ENCODE measurements around the gene GPR3. TPM values are rescaled to one million over a fixed set of nuclear protein-coding genes. Genes with fewer than 3 reads are reported as not detected.

Gene GPR3
- total RNA-seq, 4 donors from 2014 or later, result 0.13 to 4.5 TPM; not detected in 2

DNA sequence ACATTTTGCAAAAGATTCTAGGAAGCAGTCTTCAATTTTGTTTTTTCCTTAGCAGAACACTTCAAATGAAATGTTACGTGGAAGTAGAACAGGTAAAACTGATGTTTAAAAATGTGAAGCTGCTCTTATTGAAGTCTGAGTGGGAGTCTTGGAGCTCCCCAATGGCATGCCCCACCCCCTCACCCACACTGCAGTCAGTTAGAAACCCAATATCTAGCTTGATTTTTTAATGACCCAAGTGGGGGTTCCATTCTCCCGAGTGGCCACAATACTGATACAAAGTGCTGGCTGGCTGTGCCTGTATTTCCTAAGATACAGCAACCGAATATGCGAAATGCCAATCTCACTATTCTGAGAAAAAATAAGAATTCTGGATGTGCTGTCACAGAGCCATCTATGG, 31.3 kb downstream of the GPR3 start:
- DNase-seq (ENCODE audit: extremely low spot score), result no peak
- Histone ChIP-seq H3K4me3 (no peak overlapping the region), H3K27me3 (no peaks in the 10 kb centered on the region), H3K4me1 (peaks cover 64 to 100% (median 95%) of the 10 kb centered on the region in 4 donors), H3K9me3 (no peaks in the 10 kb centered on the region), H3K36me3 (peaks cover 0 to 28% (median 15%) of the 10 kb centered on the region in 4 donors), H3K27ac (replicated peaks in 1 of 4) (peak overlapping the region in 3 of 4 donors; percentile 28 to 84 (median 82))
- 84% methylated on average over 4 of the region's 4 CpGs for WGBS
- intact Hi-C loops (cut with DNase I), result no loop called here
- TF ChIP-seq, protein P1, sequence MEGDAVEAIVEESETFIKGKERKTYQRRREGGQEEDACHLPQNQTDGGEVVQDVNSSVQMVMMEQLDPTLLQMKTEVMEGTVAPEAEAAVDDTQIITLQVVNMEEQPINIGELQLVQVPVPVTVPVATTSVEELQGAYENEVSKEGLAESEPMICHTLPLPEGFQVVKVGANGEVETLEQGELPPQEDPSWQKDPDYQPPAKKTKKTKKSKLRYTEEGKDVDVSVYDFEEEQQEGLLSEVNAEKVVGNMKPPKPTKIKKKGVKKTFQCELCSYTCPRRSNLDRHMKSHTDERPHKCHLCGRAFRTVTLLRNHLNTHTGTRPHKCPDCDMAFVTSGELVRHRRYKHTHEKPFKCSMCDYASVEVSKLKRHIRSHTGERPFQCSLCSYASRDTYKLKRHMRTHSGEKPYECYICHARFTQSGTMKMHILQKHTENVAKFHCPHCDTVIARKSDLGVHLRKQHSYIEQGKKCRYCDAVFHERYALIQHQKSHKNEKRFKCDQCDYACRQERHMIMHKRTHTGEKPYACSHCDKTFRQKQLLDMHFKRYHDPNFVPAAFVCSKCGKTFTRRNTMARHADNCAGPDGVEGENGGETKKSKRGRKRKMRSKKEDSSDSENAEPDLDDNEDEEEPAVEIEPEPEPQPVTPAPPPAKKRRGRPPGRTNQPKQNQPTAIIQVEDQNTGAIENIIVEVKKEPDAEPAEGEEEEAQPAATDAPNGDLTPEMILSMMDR (IDR thresholded peaks at IDR 0.05), result no peak
- TF ChIP-seq POLR2A (IDR thresholded peaks at IDR 0.05; ENCODE audit: low read depth) (no peak), EP300 (IDR thresholded peaks at IDR 0.05) (no peak), POLR2AphosphoS5 (IDR thresholded peaks at IDR 0.05) (no peak)

DNA sequence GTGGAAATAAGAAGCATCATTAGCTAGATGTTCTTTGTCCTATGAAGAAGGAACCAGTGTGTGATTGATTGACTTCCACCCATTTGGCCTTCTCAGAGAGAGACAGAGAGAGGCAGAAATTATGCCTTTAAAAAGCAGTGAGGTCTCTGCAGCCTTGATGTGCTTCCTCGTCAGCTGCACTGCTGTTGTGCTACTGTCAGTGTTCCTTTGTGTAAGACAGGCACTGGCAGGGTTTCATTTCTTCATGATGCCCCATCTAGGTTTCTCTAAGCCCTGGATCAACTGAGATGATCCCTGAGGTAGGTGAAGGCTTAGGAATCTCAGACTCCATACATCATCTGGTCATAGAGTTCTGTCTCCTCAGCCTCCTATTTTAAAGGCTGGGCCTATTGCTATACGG, 34.9 kb downstream of the GPR3 start:
- peaks cover 0 to 25% (median 15%) of the 10 kb centered on the region in 4 donors for H3K36me3 ChIP-seq
- WGBS, result 75% methylated on average over 2 of the region's 2 CpGs
- no peaks in the 10 kb centered on the region for H3K9me3 ChIP-seq
- H3K4me3 ChIP-seq, result peak overlapping the region in 2 of 4 donors; percentile 36 to 50
- H3K4me1 ChIP-seq, result peaks cover 79 to 100% (median 95%) of the 10 kb centered on the region in 4 donors
- no peak for DNase-seq (ENCODE audit: extremely low spot score)
- H3K27ac ChIP-seq (replicated peaks in 1 of 4), result peak overlapping the region; percentile 79 to 86 (median 83)
- intact Hi-C loops (cut with DNase I), result no loop called here
- TF ChIP-seq, protein P1 (IDR thresholded peaks at IDR 0.05), result no peak
- TF ChIP-seq EP300 (IDR thresholded peaks at IDR 0.05) (no peak), POLR2AphosphoS5 (IDR thresholded peaks at IDR 0.05) (peak in 1 of 2 donors; percentile 39), POLR2A (IDR thresholded peaks at IDR 0.05; ENCODE audit: low read depth) (no peak)
- no peaks in the 10 kb centered on the region for H3K27me3 ChIP-seq

DNA sequence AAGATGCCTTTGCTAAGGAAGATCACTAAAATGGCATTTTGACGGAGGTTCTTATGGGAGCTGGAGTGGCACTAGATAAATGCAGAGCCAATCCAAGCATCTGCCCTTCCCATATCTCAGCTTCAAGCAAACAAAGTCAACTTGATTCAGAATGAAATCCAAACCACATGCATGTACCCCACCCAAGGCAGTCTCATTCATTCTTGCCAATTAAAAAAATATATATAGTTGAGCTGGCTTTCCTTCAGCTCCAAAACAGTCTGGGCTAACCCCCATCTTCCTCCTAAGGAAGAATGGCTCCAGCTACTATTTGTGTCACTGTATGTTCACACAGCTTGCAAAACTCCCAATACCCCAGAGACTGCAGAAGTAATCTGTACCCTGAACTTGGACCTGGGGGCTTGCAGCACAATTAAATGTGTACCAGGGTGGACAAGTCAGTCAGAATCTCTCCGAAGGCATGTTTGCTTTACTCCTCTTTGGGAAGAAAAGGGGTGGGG, 35.4 kb downstream of the GPR3 start:
- WGBS, result 55% methylated on average over 2 of the region's 2 CpGs
- TF ChIP-seq POLR2AphosphoS5 (IDR thresholded peaks at IDR 0.05), result no peak
- no peak for TF ChIP-seq POLR2A (IDR thresholded peaks at IDR 0.05; ENCODE audit: low read depth)
- TF ChIP-seq, protein P1 (IDR thresholded peaks at IDR 0.05), result no peak
- H3K4me3 ChIP-seq, result peak overlapping the region; percentile 22 to 50 (median 38)
- H3K4me1 ChIP-seq, result peaks cover 82 to 99% (median 95%) of the 10 kb centered on the region in 4 donors
- no peak for DNase-seq (ENCODE audit: extremely low spot score)
- no peaks in the 10 kb centered on the region for H3K27me3 ChIP-seq
- peak overlapping the region; percentile 79 to 86 (median 83) for H3K27ac ChIP-seq (replicated peaks in 1 of 4)
- no peaks in the 10 kb centered on the region for H3K9me3 ChIP-seq
- intact Hi-C loops (cut with DNase I), result no loop called here
- peaks cover 0 to 25% (median 15%) of the 10 kb centered on the region in 4 donors for H3K36me3 ChIP-seq

DNA sequence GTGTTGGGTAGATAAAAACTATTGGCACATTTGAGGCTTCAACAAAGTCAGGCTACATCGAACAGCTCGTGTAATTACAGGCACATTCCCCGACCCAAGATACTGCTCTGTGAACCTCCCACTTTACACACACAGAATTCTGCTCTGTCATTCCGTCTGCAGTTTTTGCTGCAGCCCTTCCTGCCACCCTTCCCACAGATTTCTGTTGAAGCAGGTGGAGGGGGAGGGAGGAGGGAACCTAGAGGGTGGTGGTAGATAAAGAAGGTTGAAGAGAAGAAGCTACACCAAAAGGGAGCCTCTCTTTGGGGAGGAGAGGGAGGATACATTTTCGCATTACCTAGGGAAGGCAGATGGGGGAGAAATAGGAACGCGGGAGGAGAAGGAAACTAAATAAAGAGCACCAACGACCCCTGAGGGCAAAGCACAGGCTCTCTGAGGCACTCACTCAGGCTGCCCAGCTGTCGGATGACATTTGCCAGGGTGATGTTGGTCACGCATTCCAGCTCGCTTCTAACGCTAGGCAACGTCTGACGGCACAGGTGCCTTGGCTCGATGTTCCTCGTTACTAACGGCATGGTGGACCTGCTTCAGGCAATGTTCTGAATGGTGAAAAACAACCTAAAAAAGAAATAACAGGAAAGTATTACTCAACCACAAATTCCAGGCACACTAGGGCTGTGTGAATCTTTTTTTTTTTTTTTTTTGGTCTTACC, 36.0 kb downstream of the GPR3 start:
- no peaks in the 10 kb centered on the region for H3K9me3 ChIP-seq
- intact Hi-C loops (cut with DNase I), result no loop called here
- WGBS, result 13% methylated on average over 17 of the region's 17 CpGs
- TF ChIP-seq POLR2A (IDR thresholded peaks at IDR 0.05; ENCODE audit: low read depth) (no peak), POLR2AphosphoS5 (IDR thresholded peaks at IDR 0.05) (peak; percentile 71 to 88), EP300 (IDR thresholded peaks at IDR 0.05) (peak; percentile 65)
- TF ChIP-seq, protein P1 (IDR thresholded peaks at IDR 0.05), result peak in 2 of 3 experiments; percentile 9 to 13
- peak overlapping the region; percentile 79 to 86 (median 83) for H3K27ac ChIP-seq (replicated peaks in 1 of 4)
- DNase-seq (ENCODE audit: extremely low spot score), result no peak
- peak overlapping the region; percentile 22 to 50 (median 38) for H3K4me3 ChIP-seq
- H3K4me1 ChIP-seq, result peaks cover 84 to 99% (median 96%) of the 10 kb centered on the region in 4 donors
- H3K36me3 ChIP-seq, result peaks cover 0 to 25% (median 15%) of the 10 kb centered on the region in 4 donors
- H3K27me3 ChIP-seq, result no peaks in the 10 kb centered on the region

Measured in esophagus muscularis mucosa (tissue), 4 donors.